ENCODE measurements around the gene HTR3C. TPM values are rescaled to one million over a fixed set of nuclear protein-coding genes. Genes with fewer than 3 reads are reported as not detected.
"Not testable (repeated sequence)": the region's sequence is repeated elsewhere in the genome, so short reads cannot be mapped to it uniquely, and the experiment has no call there.

Gene HTR3C
- under 1 TPM in 1 of 4 donors, not detected in 3; 0.48 TPM for total RNA-seq

DNA sequence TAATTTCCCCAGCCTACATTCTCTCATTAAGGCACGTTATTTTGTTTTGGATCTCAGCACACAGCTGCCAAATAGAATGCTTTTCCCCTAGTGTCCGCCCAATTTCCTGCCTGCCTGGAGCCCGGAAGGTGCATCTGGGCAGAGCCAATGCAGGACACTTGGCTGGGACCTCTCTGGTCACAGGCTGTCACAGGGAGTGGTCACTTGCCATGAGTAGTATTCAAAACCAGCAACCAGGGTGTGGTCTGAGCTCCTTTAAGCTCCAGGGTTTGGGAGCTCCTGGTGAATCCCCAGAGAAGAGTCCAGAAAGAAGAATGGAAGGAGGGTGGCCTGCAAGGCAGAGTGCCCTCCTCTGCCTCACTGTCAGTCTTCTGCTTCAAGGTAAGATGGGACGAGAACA is at the start of gene HTR3C:
TSS of gene HTR3C (plus strand) at position 281 of the 400 bp plus-strand sequence. CDS start at position 315, 34 bp downstream.
- Histone ChIP-seq H3K4me3 (no peak within 1 kb of the TSS), H3K4me1 (no peaks in the 10 kb centered on the region), H3K9me3 (no peaks in the 10 kb centered on the region), H3K36me3 (no peaks in the 10 kb centered on the region), H3K27me3 (no peaks in the 10 kb centered on the region), H3K27ac (no peak within 1 kb of the TSS)
- WGBS, 2 donors (ENCODE audit: low coverage in 1 of 2), result 73 to 80% methylated on average over 2 to 4 of the region's 4 CpGs
- in situ Hi-C loops (cut with MboI; ENCODE audit: low pct_ligation_motif_present in 1 of 4, low pct_unique_long_range_greater_than_20kb in 1 of 4, low sequenced_read_pairs in 3 of 4) (no loop called here), intact Hi-C loops (cut with DNase I; ENCODE audit: low total_unique reads) (no loop called here)
- TF ChIP-seq CTCF (IDR thresholded peaks at IDR 0.05) (no peak), POLR2AphosphoS5 (IDR thresholded peaks at IDR 0.05) (no peak), POLR2A (IDR thresholded peaks at IDR 0.05) (no peak), EP300 (IDR thresholded peaks at IDR 0.05; ENCODE audit: low read depth) (no peak)
- no peak for DNase-seq

- no peak overlapping the region for H3K4me3 ChIP-seq
- H3K9me3 ChIP-seq, result no peaks in the 10 kb centered on the region
- DNase-seq, result no peak
- H3K4me1 ChIP-seq, result peaks cover 0 to 45% (median 24%) of the 10 kb centered on the region in 4 donors
- intact Hi-C loops (cut with DNase I; ENCODE audit: low total_unique reads), result no loop called here
- 87 to 91% methylated on average over 5 of the region's 5 CpGs for WGBS, 2 donors (ENCODE audit: low coverage in 1 of 2)
- in situ Hi-C loops (cut with MboI; ENCODE audit: low pct_ligation_motif_present in 1 of 4, low pct_unique_long_range_greater_than_20kb in 1 of 4, low sequenced_read_pairs in 3 of 4), result no loop called here
- TF ChIP-seq POLR2A (IDR thresholded peaks at IDR 0.05) (no peak), EP300 (IDR thresholded peaks at IDR 0.05; ENCODE audit: low read depth) (no peak)
- H3K27me3 ChIP-seq, result no peaks in the 10 kb centered on the region
- no peak overlapping the region for H3K27ac ChIP-seq
- no peaks in the 10 kb centered on the region for H3K36me3 ChIP-seq
Measured at GRCh38 chr3:184003187-184003967, 49.5 kb upstream of the HTR3C start.

DNA sequence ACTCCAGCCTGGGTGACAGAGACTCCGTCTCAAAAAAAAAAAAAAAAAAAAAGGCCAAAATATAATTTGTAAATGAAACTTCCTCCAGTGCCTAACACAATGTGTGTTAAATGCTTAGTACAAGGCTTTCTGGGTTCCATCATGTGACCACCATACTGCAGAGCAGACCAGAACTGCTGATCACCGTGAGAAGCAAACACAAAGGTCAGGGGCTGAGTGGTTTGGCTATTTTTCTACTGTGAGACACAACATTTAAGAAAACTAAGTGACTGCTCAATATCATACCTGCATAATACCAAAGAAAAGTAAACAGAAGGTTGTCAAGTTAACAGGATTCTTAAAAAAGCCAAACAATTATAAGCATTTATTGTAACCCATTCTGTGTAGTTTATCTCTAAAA is 48.4 kb upstream of the HTR3C start:
- H3K27ac ChIP-seq, result peak overlapping the region in 3 of 4 donors; percentile 30 to 79 (median 78)
- no peak for DNase-seq
- no peaks in the 10 kb centered on the region for H3K9me3 ChIP-seq
- no peak for TF ChIP-seq POLR2A (IDR thresholded peaks at IDR 0.05)
- TF ChIP-seq EP300 (IDR thresholded peaks at IDR 0.05; ENCODE audit: low read depth), result no peak
- no peak for TF ChIP-seq POLR2AphosphoS5 (IDR thresholded peaks at IDR 0.05)
- no peak for TF ChIP-seq CTCF (IDR thresholded peaks at IDR 0.05)
- H3K36me3 ChIP-seq, result peaks cover 0 to 7% (median 0%) of the 10 kb centered on the region in 4 donors
- no peak overlapping the region for H3K4me3 ChIP-seq
- 60 to 83% methylated on average over 2 of the region's 2 CpGs for whole genome bisulfite sequencing, 2 donors (ENCODE audit: low coverage in 1 of 2)
- intact Hi-C loops (cut with DNase I; ENCODE audit: low total_unique reads), result no loop called here
- H3K27me3 ChIP-seq, result no peaks in the 10 kb centered on the region
- H3K4me1 ChIP-seq, result peaks cover 0 to 43% (median 24%) of the 10 kb centered on the region in 4 donors
- in situ Hi-C loops (cut with MboI; ENCODE audit: low pct_ligation_motif_present in 1 of 4, low pct_unique_long_range_greater_than_20kb in 1 of 4, low sequenced_read_pairs in 3 of 4), result no loop called here

- no peaks in the 10 kb centered on the region for H3K9me3 ChIP-seq
- H3K27ac ChIP-seq, result peak overlapping the region; percentile 72 to 86 (median 78)
- 27 to 35% methylated on average over 6 to 11 of the region's 11 CpGs for WGBS, 2 donors (ENCODE audit: low coverage in 1 of 2)
- TF ChIP-seq CTCF (IDR thresholded peaks at IDR 0.05), result no peak
- peak; percentile 28 to 72 (median 28) for TF ChIP-seq POLR2AphosphoS5 (IDR thresholded peaks at IDR 0.05)
- peak; percentile 39 for TF ChIP-seq POLR2A (IDR thresholded peaks at IDR 0.05)
- H3K4me3 ChIP-seq, result peak overlapping the region in 1 of 4 donors; percentile 5
- in situ Hi-C loops (cut with MboI; ENCODE audit: low pct_ligation_motif_present in 1 of 4, low pct_unique_long_range_greater_than_20kb in 1 of 4, low sequenced_read_pairs in 3 of 4) (no loop called here), intact Hi-C loops (cut with DNase I; ENCODE audit: low total_unique reads) (no loop called here)
- H3K27me3 ChIP-seq, result no peaks in the 10 kb centered on the region
- H3K36me3 ChIP-seq, result peaks cover 0 to 7% (median 0%) of the 10 kb centered on the region in 4 donors
- DNase-seq, result peak; percentile 94
- H3K4me1 ChIP-seq, result peaks cover 0 to 43% (median 24%) of the 10 kb centered on the region in 4 donors
Measured at GRCh38 chr3:184005941-184006507, 46.8 kb upstream of the HTR3C start.

GRCh38 chr3:184007143-184007813 is 45.6 kb upstream of the HTR3C start:
- H3K9me3 ChIP-seq; H3K27me3 ChIP-seq; in situ Hi-C loops (cut with MboI; ENCODE audit: low pct_ligation_motif_present in 1 of 4, low pct_unique_long_range_greater_than_20kb in 1 of 4, low sequenced_read_pairs in 3 of 4); intact Hi-C loops (cut with DNase I; ENCODE audit: low total_unique reads); H3K4me3 ChIP-seq; H3K36me3 ChIP-seq: not testable (repeated sequence)
- H3K27ac ChIP-seq, result peak overlapping the region; percentile 72 to 86 (median 78)
- peak; percentile 50 for DNase-seq
- H3K4me1 ChIP-seq, result peaks cover 0 to 51% (median 30%) of the 10 kb centered on the region in 4 donors
- 42 to 62% methylated on average over 5 to 11 of the region's 11 CpGs for WGBS, 2 donors (ENCODE audit: low coverage in 1 of 2)

Data from transverse colon (tissue), 4 donors.